H1 (cell line): ENCODE data around the gene ZNF672. TPM values are rescaled to one million over a fixed set of nuclear protein-coding genes. Genes with fewer than 3 reads are reported as not detected.

ENCODE experiments used
- microRNA-seq, 2 experiments: library from miRNA; unstranded; fragments of <30 nt; microRNA quantifications; one replicate each; pipeline versions ENCODE4 to v1.2.0, GENCODE V29; 2016 to 2020; ENCODE audit warnings: borderline microRNAs expressed in 2 of 2, borderline number of aligned reads in 2 of 2, borderline replicate concordance in 1 of 2
- polyA plus RNA-seq, 7 experiments: library from polyadenylated mRNA; depleted of rRNA in 3 of 7; stranded (reverse) in 5 of 7; unstranded in 2 of 7; fragments of >200 nt in 5 of 7; fragments of 200-250 nt in 2 of 7; gene quantifications; 1 replicate in 5 of 7; 2 replicates in 1 of 7; 4 replicates in 1 of 7; pipeline versions ENCODE4 v1.2.1 to v1.2.3, GENCODE V29; 2011 to 2013; ENCODE audit warnings: missing spikeins in 2 of 7, mixed read lengths in 2 of 7
- small RNA-seq: library from polyadenylated mRNA; stranded (forward); fragments of <200 nt; extraction: miRNeasy Mini kit (QIAGEN cat#:217004); gene quantifications from one replicate; pipeline ENCODE3, GENCODE V24; 2013; ENCODE audit not compliant: insufficient read depth
- total RNA-seq: library from RNA; stranded (reverse); fragmentation: NEBNext Ultra II Directional; extraction: Animal tissue kit (Norgen Biotek cat#: 25700); gene quantifications from 2 replicates; pipeline ENCODE4 v1.2.1, GENCODE V29; 2021

Gene ZNF672
- total and polyA plus RNA-seq, 2 of the 8 experiments (the other 6 are each of a cell fraction or from before 2014, with no cell fraction given), result 30.7 to 40.4 TPM

Small RNA genes within 50 kb of the gene (microRNA-seq; reads per million reads assigned to microRNA genes)
- gene MIR3124, result 0.46 to 1.4 reads per million in 2 experiments

Small RNA genes within 50 kb of the gene (small RNA-seq; reads per million reads assigned to genes)
- not detected for gene MIR3124

Other genes starting within 250 kb of the ZNF672 start
- not detected in 2 replicates for gene OR2T10, start 240.5 kb upstream of the ZNF672 start, total RNA-seq
- gene OR2T10, start 240.5 kb upstream of the ZNF672 start, polyA plus RNA-seq (2011; rRNA removed), result not detected in 2 replicates
- not detected in 2 replicates for gene OR2T11, start 203.1 kb upstream of the ZNF672 start, total RNA-seq
- gene OR2T11, start 203.1 kb upstream of the ZNF672 start, polyA plus RNA-seq (2011; rRNA removed), result not detected in 2 replicates
- gene OR2T35, start 192.9 kb upstream of the ZNF672 start, total RNA-seq, result not detected in 2 replicates
- gene OR2T35, start 192.9 kb upstream of the ZNF672 start, polyA plus RNA-seq (2011; rRNA removed), result not detected in 2 replicates
- not detected in 2 replicates for gene OR2T27, start 182.7 kb upstream of the ZNF672 start, total RNA-seq
- gene OR2T27, start 182.7 kb upstream of the ZNF672 start, polyA plus RNA-seq (2011; rRNA removed), result not detected in 2 replicates
- not detected in 2 replicates for gene OR14I1, start 135.5 kb upstream of the ZNF672 start, total RNA-seq
- not detected in 2 replicates for gene OR14I1, start 135.5 kb upstream of the ZNF672 start, polyA plus RNA-seq (2011; rRNA removed)
- not detected in 2 replicates for gene LYPD8, start 82.5 kb upstream of the ZNF672 start, total RNA-seq
- gene LYPD8, start 82.5 kb upstream of the ZNF672 start, polyA plus RNA-seq (2011; rRNA removed), result not detected in 2 replicates
- gene SH3BP5L, start 12.3 kb upstream of the ZNF672 start, total RNA-seq, result 27.9 and 28.4 TPM in 2 replicates
- 20.2 and 29.7 TPM in 2 replicates for gene SH3BP5L, start 12.3 kb upstream of the ZNF672 start, polyA plus RNA-seq (2011; rRNA removed)
- gene ZNF692, start 20.9 kb downstream of the ZNF672 start, total RNA-seq, result 38.4 and 39.7 TPM in 2 replicates
- 52.3 and 55.8 TPM in 2 replicates for gene ZNF692, start 20.9 kb downstream of the ZNF672 start, polyA plus RNA-seq (2011; rRNA removed)
- gene PGBD2, start 68.0 kb downstream of the ZNF672 start, total RNA-seq, result 7.7 and 7.8 TPM in 2 replicates
- 3.2 and 4.5 TPM in 2 replicates for gene PGBD2, start 68.0 kb downstream of the ZNF672 start, polyA plus RNA-seq (2011; rRNA removed)